Inflammatory macrophage (primary cell): ENCODE measurements around the gene AKT1.
A peak's percentile ranks its signal among the peaks of the same experiment; 100 is the strongest.

Experiments used
- DNase-seq, 2 donors: peaks; one replicate each; pipeline ENCODE4 v3.0.0-alpha.2; 2020 to 2022

The AKT1 gene

DNA sequence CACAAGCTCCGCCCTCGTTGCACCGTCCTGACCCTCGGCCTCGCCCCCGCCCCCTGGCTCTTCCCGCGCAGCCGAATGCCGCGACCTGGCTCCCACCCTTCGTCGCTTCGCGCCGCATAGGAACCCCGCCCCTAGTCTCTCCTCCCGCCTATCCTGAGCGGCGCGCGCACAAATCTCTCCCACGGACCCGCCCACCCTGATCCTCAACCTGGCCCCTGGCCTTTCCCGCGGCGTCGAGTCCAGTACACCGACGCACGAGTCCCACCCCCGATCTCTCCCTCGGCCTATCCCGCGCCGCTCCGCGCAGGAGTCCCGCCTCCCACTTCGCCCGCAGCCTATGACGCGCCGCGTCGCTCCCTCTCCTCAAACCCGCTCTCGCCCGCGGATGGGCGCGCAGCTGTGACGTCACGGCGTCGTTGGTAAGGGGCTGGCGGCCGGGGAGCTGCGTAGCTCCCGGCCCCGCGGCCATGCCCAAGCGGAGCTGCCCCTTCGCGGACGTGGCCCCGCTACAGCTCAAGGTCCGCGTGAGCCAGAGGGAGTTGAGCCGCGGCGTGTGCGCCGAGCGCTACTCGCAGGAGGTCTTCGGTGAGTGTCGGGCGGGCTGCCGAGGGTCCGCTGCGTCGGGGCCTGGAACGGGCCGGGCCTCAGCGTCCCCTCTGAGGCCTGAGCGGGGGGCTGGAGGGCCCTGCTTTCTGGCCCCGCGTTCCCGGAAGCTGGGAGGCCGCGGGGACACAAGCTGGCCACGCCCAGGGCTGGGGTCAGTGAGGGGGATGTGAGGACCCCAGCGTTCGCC, 42.6 kb downstream of the AKT1 start, which contains the start of gene SIVA1:
Gene SIVA1, plus strand, starts transcription at position 413 of the 793 bp plus-strand sequence. Its CDS starts 55 bp downstream, at position 468.
- peak; percentile 99 to 100 for DNase-seq

DNA sequence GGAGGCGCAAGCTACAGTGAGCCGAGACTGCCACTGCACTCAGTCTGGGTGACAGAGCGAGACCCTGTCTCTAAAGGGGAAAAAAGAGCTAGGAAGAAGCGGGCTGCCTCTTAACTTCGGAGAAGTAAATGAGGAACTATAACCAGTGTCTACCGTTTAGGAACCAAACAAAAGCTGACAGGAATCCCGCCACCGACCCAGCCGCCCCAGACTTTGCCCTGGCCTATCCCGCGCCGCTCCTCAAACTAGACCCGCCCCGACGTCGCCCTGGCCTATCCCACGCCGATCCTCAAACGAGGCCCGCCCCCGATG, 43.2 kb downstream of the AKT1 start:
- no peak for DNase-seq

DNA sequence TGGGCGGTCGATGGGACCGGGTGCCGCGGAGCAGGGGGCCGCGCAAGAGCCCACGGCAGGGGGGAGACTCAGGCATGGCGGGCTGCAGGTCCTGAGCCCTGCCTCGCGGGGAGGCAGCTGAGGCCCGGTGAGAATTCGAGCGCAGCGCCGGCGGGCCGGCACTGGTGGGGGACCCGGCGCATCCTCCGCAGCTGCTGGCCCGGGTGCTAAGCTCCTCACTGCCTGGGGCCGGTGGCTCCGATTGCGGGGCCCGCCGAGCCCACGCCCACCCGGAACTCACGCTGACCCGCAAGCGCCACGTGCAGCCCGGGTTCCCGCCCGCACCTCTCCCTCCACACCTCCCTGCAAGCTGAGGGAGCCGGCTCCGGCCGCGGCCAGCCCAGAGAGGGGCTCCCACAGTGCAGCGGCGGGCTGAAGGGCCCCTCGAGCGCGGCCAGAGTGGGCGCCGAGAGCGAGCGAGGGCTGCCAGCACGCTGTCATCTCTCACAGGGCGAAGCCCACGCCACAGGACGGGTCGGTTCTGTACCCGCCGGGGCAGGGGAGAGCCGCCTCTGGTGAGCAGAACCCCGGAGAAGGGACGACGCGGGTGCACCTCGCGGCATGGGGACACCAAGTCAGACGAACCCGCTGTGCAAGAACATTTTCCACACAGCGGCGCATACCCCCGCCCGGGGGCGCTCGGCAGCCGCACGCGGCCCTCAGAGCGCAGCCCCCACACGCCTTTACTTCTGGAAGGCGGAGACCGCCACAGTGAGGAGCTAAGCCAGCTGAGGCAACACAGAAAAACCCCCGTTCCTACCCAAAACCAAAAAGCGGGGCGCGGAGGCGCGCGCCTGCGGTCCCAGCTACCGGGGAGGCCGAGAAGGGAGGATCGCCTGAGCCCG, 43.8 kb downstream of the AKT1 start:
- DNase-seq: no peak

GRCh38 chr14:104750753-104751057, 44.8 kb downstream of the AKT1 start:
- peak in 1 of 2 donors; percentile 12 for DNase-seq

GRCh38 chr14:104750056-104750752, 45.3 kb downstream of the AKT1 start:
- DNase-seq: no peak

- no peak for DNase-seq
Observed at GRCh38 chr14:104749111-104749649, 46.4 kb downstream of the AKT1 start.

DNA sequence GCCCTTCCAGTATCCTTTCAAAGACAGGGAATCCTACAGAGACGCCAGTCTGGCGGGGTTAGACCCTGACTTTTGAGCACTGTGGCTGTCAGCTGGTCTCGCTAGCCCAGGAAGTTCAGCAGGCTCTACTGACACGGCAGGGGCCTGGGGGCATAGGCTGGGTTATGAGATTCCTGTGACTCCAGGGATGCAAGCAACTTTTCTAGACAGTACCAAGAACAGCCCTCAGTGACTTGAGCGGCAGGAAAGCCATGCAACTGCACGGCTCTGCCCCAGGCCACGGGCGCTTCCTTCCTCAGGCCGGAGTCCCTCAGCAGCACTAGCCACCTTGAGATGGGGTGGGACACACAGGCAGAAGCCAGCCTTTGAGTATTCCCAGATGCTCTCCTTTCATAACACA, 47.7 kb downstream of the AKT1 start:
- DNase-seq: no peak

DNA sequence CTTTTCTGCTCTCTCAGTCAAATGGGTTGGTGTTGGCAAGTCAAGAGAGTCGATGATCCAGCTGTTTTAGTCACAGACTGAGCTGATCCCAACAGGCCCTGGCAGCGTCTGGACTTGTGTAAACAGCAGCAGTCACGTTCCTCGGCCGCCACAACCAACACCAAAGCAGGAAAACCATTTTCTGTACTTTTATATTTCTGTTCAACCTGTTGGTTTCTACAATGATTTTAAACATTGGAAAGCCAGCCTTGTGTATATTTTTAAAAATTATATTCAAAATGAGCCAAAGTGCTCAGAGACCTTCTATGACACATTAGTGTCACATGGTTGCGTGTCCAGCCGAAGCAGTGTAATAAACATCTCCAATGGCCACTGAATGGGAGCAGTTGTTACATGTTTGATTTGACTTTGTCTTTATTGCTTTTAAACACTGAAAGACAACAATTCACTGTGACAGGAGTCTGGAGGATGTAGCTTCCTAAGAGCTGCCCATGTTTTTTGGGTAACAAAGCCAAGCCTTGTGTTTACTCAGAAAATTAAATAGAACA, 48.5 kb downstream of the AKT1 start:
- no peak for DNase-seq

DNA sequence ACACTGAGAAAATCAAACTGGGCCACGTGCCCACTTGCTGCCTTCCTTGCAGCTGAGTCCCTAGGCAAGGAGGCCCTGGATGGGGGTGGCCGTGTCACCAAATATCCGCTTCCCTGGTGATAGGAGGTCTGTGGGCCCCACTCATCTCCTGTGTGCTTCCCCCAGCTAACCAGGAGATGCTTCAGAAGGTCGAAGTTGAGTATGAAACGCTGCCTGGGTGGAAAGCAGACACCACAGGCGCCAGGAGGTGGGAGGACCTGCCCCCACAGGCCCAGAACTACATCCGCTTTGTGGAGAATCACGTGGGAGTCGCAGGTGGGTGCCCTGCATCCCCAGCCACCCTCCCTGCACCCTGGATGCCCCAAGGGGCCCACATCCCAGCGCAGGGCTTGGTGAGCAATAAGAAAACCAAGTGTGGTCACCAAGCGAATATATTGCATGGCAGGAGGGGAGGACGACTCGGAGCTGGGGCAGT, 49.4 kb downstream of the AKT1 start:
- DNase-seq: no peak

DNA sequence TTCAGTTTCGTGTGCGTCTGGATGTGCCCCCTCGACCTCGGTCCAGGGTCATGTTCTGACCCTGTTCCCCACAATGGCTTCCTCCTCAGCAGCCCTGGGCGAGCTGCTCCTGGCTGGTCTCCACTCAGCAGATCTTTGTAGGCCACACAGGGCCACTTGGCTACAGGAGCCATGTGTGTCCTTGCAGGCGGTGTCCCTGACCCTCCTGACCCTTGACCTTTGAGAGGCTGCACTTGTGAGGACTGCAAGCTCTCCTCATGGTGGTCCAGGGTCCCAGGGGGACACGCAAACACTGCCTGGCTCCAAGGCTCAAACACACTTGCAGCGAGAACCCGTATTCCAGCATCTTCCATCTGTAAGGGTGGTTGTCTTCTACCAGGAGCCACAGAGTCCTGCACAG, 50.1 kb downstream of the AKT1 start:
- no peak for DNase-seq

GRCh38 chr14:104744484-104744883, 51.1 kb downstream of the AKT1 start:
- no peak for DNase-seq

DNA sequence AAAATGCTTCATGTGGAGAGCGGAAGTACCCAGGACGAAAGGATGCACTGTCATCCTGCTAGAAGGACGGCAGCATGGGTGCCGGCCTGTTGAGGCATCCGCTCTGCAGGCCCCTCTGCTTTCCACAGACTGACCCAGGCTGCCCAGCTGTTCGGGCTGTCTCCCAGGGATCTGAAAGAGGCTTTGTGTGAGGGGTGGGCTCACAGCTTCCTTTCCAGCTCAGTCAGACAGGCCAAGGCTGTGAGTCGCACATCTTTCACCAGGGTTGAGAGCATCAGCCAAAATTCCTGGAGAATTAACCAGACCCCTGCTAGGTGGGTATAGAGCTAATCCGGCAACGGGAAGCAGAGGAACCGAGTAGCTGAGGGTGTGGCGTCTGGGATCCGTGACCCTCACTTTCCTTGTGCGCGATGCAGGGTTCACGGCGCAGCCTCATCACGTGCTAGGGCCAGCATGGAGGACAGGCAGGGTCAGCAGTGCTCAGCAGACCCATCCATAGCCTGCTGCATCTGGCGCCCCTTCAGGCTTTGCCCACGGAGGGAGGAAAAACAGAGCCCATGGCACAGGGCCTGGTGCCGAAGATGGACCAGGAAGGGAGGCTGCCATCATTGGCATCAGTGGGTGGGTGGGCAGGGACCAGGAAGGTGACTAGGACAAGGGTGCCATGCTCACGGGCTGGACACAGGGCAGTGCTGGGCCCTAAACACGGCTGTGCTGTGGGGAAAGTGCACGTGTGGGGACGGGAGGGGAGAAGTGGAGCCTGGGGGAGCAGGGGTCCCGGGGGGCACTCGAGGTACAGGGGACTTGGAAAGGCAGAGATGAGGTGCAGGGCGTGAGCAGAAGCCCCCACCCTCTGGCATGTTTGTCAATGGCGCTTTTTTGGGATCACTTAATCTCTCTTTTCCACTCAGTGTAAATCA, 51.8 kb downstream of the AKT1 start:
- DNase-seq: no peak

DNA sequence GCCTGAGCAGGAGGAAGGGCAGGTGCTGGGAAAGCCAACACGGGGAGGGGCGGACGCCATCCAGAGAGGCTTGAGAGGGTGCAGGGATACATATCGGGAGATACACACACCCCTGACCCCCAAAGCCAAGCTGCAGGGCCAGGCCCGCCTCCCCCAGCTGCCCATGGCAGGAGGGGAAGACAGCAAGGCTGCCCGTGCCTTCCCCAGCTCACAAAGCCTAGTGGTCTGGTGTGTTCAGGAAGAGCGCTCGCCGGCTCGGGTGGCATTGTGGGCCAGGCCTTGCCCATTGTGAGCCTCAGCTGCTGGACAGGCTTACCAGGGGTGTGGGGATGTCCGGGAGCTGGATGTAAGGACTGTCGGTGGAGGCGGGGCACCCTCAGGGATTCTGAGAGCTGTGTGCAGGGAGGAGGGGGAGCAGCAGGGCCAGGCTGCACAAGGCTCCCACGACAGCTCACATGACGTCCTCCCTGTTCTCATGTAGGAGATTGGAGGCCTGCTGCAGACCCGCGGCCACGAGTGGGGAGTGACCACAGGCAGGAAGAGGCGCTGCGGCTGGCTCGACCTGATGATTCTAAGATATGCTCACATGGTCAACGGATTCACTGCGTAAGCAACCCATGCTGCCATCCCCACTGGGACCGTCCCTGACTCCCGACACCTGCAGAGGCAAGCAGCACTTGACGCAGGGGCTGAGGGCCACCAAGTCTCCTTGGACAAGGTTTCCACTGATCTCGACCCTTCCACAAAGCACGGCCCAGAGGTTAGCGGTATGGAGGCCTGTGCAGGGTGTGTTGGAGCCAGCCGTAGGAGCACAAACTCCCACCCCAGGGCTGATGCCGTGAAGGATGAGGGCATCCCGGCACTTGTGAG, 52.7 kb downstream of the AKT1 start:
- DNase-seq: no peak

GRCh38 chr14:104741803-104742251, 53.7 kb downstream of the AKT1 start:
- DNase-seq: no peak

GRCh38 chr14:104741108-104741802, 54.3 kb downstream of the AKT1 start:
- DNase-seq: no peak

DNA sequence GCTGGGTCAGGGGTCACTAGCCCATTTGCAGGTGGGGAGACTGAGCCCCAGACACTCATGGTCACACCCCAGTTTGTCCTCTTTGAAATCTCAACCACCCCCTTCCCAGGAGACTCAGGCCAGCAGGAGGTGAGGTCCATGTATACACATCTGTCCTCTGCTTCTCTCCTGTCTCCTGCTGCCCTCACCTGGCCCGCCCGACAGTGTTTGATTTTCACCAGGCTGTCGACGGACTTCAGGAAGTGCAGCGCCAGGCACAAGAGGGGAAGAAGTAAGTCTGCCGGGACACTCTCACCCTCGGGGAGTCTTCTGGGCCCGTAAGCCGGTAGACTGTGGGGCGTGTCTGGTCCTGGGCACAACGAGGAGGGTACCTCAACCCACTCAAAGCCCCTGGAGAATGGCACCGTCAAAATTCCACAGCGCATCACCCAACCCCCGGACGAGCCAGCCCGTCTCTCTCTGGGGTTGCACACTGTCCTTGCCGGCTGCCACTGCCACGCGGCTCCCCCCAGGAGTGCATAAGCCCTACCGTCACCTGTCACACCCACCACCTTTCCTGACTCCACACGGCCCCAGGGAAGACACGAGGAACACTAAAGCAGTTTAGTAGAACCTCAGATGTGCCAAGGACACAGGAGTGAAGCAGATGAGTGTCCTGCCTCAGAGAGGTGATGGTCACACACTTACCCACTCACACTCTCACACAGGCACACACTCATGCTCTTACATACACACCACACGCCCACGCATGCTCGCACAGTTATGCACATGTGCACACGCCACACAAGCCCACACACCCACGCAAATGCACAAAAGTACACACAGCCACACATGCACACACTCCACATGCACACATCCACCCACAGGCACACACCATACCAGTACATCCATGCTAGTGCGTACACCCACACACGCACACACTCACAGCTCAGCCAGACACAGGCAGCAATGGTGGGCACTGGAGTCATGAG, 55.7 kb downstream of the AKT1 start:
- no peak for DNase-seq

DNA sequence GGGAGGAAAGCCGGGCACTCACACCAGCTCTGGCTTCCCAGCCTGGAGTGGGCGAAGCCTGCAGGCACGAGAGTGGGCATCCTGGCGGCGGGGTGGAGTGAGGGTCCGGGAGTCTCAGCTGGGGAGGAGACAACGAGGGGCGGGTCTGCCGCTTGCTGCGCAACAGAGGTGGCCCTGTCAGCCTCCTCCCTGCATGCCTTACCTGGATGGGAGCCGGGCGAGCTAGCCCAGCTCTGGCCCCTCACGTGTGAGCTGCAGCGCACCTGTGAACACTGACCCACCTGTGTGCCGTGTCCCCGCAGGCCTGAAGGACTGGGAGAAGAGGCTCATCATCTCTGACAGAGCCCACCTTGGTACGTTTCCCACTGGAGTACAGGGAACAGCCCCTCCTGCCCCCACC, 56.5 kb downstream of the AKT1 start:
- DNase-seq: no peak

GRCh38 chr14:104738375-104739019, 57.1 kb downstream of the AKT1 start:
- no peak for DNase-seq
